Measurements from ENCODE around the gene AP1G1. TPM values are rescaled to one million over a fixed set of nuclear protein-coding genes. Genes with fewer than 3 reads are reported as not detected.

The AP1G1 gene
- polyA plus RNA-seq, 2 of the 4 experiments (the other 2 are of a cell fraction): 38.1 to 85.6 TPM

GRCh38 chr16:71734511-71734910 lies 74.1 kb downstream of the AP1G1 start (continued):
- TF ChIP-seq CEBPB (IDR thresholded peaks at IDR 0.05) (no peak), RAD21 (conservative IDR thresholded peaks at IDR 0.05 in 1 of 2, IDR thresholded peaks at IDR 0.05 in 1 of 2) (no peak), CHD2 (IDR thresholded peaks at IDR 0.05; ENCODE audit: low read length, partially characterized antibody) (no peak), CBX2 (IDR thresholded peaks at IDR 0.05; ENCODE audit: borderline replicate concordance, low read depth) (no peak), PBX3 (IDR thresholded peaks at IDR 0.05) (no peak)

DNA sequence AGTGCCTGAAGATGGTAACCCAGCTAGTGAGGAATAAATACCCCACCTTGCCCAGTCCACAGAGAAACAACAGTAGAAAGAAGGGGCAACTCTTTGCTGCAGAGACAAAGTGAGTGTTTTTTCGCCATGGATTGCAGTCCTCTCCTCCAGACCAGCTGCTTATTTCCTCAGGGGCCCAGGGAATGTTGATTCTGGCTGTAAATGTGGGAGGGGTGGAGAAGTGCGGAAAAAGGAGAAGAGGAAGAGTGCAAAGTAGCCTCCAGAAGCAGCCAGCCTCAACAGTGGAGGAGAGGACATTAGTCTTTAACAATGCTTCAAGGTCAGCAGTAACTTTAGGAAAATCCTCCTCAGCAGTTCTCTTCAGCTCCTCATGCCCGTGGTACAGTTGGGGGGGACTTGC lies 76.0 kb downstream of the AP1G1 start:
- H3K4me2 ChIP-seq: no peak overlapping the region
- H3K9me3 ChIP-seq: no peaks in the 10 kb centered on the region
- DNase-seq (ENCODE audit: low read depth in 1 of 2, low spot score in 1 of 2) (no peak), ATAC-seq (no peak), FAIRE-seq (no peak)
- no peak overlapping the region for H3K4me3 ChIP-seq
- WGBS (ENCODE audit: missing lambda C conversion rate): 92% methylated on average over 3 of the region's 3 CpGs
- POLR2A ChIA-PET: no interaction called here
- TF ChIP-seq PBX3 (IDR thresholded peaks at IDR 0.05) (no peak), FOSB (CRISPR knock-in tag; IDR thresholded peaks at IDR 0.05) (no peak), HOXB5 (CRISPR knock-in tag; IDR thresholded peaks at IDR 0.05) (no peak), JUNB (IDR thresholded peaks at IDR 0.05) (no peak), RARB (CRISPR knock-in tag; IDR thresholded peaks at IDR 0.05) (no peak)
- TF ChIP-seq, protein P1, sequence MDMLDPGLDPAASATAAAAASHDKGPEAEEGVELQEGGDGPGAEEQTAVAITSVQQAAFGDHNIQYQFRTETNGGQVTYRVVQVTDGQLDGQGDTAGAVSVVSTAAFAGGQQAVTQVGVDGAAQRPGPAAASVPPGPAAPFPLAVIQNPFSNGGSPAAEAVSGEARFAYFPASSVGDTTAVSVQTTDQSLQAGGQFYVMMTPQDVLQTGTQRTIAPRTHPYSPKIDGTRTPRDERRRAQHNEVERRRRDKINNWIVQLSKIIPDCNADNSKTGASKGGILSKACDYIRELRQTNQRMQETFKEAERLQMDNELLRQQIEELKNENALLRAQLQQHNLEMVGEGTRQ (IDR thresholded peaks at IDR 0.05): no peak
- H3K4me1 ChIP-seq: no peaks in the 10 kb centered on the region
- H3K27ac ChIP-seq: no peak overlapping the region
- CTCF ChIA-PET: interaction anchor here (1.2 to 1.3 kb wide), 2 partner anchors 13 to 151 kb away, joined by 3 read pairs; partner anchors contain the start of gene ZNF821

DNA sequence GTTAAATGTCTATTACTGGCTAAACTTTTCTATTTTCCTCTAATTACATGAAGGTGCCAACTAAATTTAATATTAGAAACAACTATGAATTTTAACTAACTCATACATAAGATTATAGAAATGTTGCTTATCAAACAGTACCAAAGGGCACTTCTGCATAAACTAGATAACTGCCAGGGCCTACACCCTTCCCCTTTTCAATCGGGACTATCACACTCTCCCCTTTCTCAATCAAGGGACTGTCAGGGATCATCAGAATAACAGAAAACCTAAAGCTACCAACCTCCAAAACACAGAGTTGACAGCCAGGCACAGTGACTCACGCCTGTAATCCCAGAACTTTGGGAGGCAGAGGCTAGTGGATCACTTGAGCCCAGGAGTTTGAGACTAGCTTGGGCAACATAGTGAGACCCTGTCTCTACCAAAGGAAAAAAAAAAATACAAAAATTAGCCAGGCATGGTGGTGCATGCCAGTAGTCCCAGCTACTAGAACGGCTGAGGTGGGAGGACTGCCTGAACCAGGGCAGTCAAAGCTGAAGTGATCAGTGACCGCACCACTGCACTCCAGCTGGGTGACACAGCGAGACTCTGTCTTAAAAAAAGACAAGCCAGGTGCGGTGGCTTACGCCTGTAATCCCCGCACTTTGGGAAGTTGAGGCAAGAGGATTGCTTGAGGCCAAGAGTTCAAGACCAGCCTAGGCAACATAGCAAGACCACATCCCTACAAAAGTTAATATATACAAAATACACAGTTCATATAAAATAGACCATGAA lies 80.9 kb downstream of the AP1G1 start:
- 88% methylated on average over 8 of the region's 8 CpGs for WGBS (ENCODE audit: missing lambda C conversion rate)
- H3K4me2 ChIP-seq: no peak overlapping the region
- TF ChIP-seq TFCP2L1 (CRISPR knock-in tag; IDR thresholded peaks at IDR 0.05) (no peak), BHLHE40 (IDR thresholded peaks at IDR 0.05; ENCODE audit: low read depth, low read length) (no peak), EHF (CRISPR knock-in tag; IDR thresholded peaks at IDR 0.05) (no peak), EP300 (IDR thresholded peaks at IDR 0.05) (no peak), HMGXB4 (CRISPR knock-in tag; IDR thresholded peaks at IDR 0.05; ENCODE audit: borderline replicate concordance) (no peak), POLR2AphosphoS2 (conservative IDR thresholded peaks at IDR 0.05; ENCODE audit: low read length) (no peak), MYC (IDR thresholded peaks at IDR 0.05; ENCODE audit: borderline replicate concordance, low read length) (no peak)
- ChIA-PET CTCF (interaction anchor here (1.2 kb wide), 1 partner anchor 9 kb away, joined by 3 read pairs; no protein-coding TSS in a partner anchor), POLR2A (no interaction called here)
- H3K9me3 ChIP-seq: no peaks in the 10 kb centered on the region
- FAIRE-seq (no peak), ATAC-seq (no peak), DNase-seq (ENCODE audit: low read depth in 1 of 2, low spot score in 1 of 2) (no peak)
- H3K4me3 ChIP-seq: no peak overlapping the region
- no peaks in the 10 kb centered on the region for H3K4me1 ChIP-seq
- H3K27ac ChIP-seq: no peak overlapping the region
